Activated gamma-delta T cell (primary cell): ENCODE results near the gene TEAD1.
"Not testable (repeated sequence)": the region's sequence is repeated elsewhere in the genome, so short reads cannot be mapped to it uniquely, and the experiment has no call there.

Experiments used
- DNase-seq: peaks from one replicate; lab custom pipeline; 2025; lab: John Stamatoyannopoulos, UW

The TEAD1 gene

GRCh38 chr11:12864316-12865156, 190.3 kb downstream of the TEAD1 start:
- no peak for DNase-seq

GRCh38 chr11:12865863-12866595, 191.8 kb downstream of the TEAD1 start:
- no peak for DNase-seq

- no peak for DNase-seq
These were observed 193.3 kb downstream of the TEAD1 start for GRCh38 chr11:12867531-12867930.

- DNase-seq: no peak
These were observed 194.3 kb downstream of the TEAD1 start for GRCh38 chr11:12868315-12869073.

- DNase-seq: no peak
These were observed 197.0 kb downstream of the TEAD1 start for GRCh38 chr11:12871241-12871640.

- no peak for DNase-seq
These were observed 197.6 kb downstream of the TEAD1 start for GRCh38 chr11:12871788-12872321.

- no peak for DNase-seq
These were observed 202.1 kb downstream of the TEAD1 start for GRCh38 chr11:12876340-12876739.

- DNase-seq: no peak
These were observed 202.8 kb downstream of the TEAD1 start for GRCh38 chr11:12876988-12877387.

- DNase-seq: not testable (repeated sequence)
These were observed 203.3 kb downstream of the TEAD1 start for GRCh38 chr11:12877508-12877907.

GRCh38 chr11:12880327-12880726, 206.1 kb downstream of the TEAD1 start:
- no peak for DNase-seq

GRCh38 chr11:12882670-12883069, 208.4 kb downstream of the TEAD1 start:
- no peak for DNase-seq

- no peak for DNase-seq
These were observed 210.6 kb downstream of the TEAD1 start for GRCh38 chr11:12884751-12885318.

- DNase-seq: no peak
These were observed 211.6 kb downstream of the TEAD1 start for GRCh38 chr11:12885717-12886239.

- DNase-seq: no peak
These were observed 212.3 kb downstream of the TEAD1 start for GRCh38 chr11:12886508-12886907.

GRCh38 chr11:12888525-12889158, 214.4 kb downstream of the TEAD1 start:
- DNase-seq: no peak

- DNase-seq: no peak
These were observed 215.0 kb downstream of the TEAD1 start for GRCh38 chr11:12889243-12889642.

- DNase-seq: no peak
These were observed 216.3 kb downstream of the TEAD1 start for GRCh38 chr11:12890476-12890875.

GRCh38 chr11:12893787-12894672, 219.8 kb downstream of the TEAD1 start:
- DNase-seq: no peak

GRCh38 chr11:12897390-12897789, 223.2 kb downstream of the TEAD1 start:
- no peak for DNase-seq

- no peak for DNase-seq
These were observed 223.6 kb downstream of the TEAD1 start for GRCh38 chr11:12897867-12898266.
